ENCODE measurements around the gene ARHGAP24.
"Not testable (repeated sequence)": the region's sequence is repeated elsewhere in the genome, so short reads cannot be mapped to it uniquely, and the experiment has no call there.

The ARHGAP24 gene

DNA sequence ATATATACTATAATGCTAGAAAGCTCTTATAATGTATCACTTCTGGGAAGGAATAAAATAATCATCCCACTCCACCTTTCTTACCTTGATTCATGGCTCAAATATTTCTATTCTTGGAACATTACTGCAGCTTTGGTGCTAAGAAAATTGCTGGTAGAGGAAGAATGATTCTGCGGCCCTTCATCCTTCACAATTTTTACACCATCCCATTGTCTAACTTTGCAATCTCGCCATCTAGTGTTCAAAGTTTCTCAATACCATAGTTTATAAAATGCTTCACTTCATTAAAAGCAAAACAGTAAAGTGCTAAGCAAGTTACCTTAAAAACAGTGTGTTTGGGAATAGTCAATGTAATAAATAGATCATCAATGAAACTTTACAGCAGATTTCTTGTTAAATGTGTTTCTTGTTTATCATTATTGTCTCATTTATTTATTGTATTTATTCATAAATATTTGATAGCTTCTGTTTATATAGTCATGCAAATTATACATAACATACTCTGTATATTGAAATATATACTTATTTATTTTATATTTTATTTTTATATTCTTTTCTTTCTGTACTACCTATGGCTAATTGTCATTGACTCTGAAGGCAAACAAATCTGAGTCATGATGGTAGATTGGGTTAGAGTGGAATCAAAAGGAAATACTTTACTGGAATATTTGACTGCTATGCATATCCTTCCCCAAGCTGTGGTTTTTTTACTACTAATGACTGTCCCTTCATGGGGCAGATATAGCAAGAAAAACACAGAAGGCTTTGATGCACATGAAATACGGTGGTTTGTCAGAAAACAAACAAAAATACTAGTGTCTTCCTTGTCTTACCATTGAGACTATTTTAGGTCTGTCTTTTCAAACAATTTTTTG lies 494.2 kb downstream of the ARHGAP24 start:
- no peak for DNase-seq

DNA sequence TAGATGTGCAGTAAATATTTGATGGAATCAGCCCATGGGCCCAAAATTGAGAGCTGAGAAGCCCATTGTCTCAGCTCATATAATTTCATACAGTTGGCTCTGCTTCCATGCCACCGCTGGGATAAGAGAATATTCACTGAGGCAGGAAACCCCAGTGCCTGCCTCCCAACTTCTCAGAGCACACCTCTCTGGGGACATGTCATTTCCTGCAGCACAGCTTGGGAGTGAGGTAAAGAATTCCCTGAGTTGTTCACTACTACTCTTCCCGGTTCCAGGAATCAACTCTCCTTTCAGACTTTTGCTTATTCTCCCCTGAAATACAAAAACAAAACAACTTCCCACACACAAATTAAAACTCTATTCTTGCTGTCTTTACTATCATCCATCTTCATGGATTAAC lies 495.6 kb downstream of the ARHGAP24 start:
- no peak for DNase-seq

DNA sequence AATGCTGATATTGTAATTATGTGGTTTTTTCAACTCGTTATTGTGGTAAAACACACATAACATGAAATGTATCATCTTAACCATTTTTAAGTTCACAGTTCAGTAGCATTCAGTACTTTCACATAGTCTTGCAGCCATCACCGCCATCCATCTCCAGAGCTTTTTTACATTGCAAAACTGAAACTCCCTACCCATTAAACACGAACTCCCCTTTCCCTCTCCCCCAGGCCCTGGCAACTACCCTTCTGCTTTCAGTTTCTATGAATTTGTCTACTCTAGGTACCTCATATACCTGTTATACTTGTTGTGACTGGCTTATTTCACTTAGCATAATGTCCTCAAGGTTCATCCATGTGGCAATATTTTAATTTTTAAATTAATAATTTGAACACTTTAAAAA lies 504.3 kb downstream of the ARHGAP24 start:
- no peak for DNase-seq

DNA sequence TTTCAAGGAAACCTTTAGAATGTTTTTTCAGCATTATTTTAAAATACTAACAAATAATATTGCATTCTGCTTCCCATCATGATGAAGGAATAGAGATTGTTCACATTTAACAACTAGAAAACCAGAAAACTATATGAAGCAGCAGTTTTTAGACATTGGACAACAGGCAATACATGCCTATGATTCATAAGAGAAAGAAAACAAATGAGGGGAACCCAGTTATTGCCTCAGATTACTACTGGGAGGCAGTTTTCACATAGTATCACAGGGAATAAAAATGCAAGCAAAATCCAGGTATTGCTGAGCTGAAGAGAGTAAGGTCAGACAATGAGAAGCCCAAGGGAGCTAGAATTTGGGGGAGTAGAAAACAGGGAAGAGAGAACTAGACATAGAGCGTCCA lies 511.3 kb downstream of the ARHGAP24 start:
- DNase-seq: no peak

DNA sequence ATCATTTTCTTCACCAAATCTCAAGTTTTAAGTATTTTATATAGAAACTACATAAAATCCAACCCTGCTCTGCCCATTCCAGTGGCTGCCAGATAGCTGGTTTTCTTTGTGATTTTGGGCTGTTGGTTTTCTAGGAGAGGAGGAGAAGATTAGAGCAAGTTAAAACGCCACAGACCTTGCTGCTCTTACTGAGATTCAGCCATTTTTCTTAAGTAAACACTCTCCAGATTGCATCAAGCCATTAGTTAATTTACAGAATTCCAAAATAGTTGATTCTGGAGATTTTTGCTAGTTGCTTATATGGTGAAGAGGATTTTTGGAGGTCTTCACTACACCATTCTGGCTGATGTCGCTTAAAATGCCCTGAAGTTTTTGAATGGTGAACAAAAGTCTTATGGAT lies 518.7 kb downstream of the ARHGAP24 start:
- no peak for DNase-seq

DNA sequence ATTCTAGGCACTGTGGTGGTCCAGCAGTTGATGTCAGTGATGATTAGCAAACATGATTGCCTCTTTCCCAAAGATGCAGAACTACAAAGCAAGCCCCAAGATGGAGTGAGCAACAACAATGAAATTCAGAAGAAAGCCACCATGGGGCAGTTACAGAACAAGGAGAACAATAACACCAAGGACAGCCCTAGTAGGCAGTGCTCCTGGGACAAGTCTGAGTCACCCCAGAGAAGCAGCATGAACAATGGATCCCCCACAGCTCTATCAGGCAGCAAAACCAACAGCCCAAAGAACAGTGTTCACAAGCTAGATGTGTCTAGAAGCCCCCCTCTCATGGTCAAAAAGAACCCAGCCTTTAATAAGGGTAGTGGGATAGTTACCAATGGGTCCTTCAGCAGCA lies 519.6 kb downstream of the ARHGAP24 start:
- no peak for DNase-seq

DNA sequence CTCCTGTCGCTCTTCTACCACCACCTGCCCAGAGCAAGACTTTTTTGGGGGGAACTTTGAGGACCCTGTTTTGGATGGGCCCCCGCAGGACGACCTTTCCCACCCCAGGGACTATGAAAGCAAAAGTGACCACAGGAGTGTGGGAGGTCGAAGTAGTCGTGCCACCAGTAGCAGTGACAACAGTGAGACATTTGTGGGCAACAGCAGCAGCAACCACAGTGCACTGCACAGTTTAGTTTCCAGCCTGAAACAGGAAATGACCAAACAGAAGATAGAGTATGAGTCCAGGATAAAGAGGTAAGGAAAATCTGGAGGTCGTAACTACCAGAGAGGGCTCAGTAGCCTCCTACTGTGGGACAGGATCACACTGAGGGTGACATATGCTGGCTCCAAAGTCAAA lies 520.4 kb downstream of the ARHGAP24 start:
- no peak for DNase-seq

DNA sequence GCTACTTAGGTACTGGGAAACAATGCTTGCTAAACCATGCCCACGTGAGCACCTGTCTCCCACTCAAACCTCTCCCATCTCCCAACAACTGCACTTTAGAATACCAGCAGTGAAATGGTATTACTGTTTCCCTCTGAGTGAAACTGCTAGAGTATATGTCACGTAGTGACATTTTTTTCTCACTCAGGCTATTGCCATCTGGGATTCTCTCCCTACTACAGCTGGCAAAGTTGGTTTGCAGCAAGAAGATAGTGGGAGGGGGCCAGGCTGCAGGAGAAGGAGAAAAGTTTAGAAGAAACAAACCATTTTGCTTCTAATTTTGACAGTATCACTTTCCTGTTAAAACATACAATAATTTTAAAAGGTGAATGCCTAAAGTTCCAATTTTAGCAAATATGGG lies 526.6 kb downstream of the ARHGAP24 start:
- DNase-seq: no peak

DNA sequence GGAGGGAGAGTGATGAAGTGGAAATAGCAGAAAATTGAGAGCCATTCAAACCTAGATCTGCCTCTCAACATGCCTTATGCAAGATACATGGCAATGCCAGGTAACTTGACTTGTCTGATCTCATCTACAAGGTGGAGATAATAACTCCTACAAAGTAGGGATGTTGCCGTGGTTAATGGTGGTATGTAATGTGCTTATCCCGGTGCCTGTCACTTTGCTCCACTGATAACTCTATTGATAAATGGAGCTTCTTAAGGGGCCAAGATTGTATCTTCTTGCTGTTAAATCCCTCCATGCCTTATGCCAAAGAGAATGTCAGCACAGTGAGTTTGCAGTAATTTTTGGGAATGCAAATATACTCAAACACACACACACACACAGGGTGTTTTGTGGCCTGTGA lies 529.1 kb downstream of the ARHGAP24 start:
- DNase-seq: no peak

DNA sequence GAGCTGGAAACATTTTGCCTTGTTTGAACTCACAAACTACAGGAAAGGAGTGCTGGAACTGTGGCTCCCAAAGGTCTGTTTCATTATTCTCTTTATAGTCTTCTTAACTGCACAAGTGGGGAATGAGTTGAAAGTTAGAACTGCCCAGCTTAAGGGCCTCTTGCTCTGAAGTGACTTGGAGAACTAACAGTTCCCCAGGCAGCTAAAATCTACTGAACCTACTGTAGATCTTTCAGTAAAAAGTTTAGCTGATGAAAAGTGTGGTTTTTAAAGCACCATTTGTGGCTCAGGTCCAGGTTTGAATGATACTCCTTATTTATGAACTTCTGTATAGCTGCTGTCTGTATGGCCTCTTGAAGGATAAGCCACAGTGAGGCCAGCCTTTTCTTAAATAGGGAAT lies 531.1 kb downstream of the ARHGAP24 start:
- DNase-seq: no peak

DNA sequence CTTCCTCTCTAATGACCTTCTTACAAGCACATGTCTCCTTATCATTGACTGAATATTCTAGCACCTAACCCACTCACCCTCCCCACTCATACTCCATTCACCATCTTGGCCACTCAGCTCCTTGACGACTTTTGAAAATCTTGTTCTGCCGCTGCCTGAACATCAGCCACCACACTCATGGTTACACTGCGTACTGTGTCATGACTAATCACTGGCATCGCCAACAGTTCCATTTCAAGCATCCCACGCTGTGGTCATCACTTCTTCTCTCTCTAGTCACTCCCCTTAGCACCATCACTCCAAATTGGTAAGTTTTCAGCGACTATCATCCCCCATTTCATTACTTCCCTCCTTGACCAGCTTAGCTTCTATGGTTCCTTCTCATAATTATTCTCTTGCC lies 532.1 kb downstream of the ARHGAP24 start:
- DNase-seq: no peak

DNA sequence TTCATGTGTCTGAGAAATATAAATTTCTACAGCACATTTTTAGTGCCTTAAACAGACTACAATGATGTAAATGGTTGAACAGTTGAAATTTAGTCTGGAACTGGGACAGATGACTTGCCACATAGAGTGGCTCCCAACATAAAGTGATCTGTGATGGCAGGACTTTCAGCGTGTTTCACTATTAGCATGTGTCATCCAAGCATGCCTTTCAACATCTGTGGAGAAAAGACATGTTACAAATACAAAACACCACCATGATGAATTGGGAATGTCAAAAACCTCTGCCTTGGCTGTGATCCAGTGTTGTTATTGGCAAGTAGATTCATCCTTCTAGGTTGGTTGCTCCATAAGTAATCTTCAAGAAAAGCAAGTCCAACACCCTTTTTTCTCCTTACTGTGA lies 536.2 kb downstream of the ARHGAP24 start:
- no peak for DNase-seq

DNA sequence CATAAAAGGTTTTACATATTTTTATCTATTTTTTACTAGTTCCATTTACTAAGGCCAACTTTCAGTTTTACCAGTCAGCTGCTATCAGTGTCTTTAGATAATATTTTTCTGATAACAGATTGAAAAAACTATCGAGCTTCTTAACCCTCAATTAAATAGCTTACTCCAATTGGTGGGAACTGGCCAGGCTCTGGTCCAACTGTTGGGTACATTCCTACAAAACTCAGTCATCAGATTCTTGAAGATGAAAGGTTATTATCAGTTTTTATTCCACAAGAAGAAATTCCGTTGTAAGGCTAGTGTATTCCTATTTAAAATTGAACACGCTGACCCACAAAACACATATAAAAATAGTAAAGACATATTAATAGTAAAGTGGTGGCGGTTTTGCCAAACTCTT lies 538.7 kb downstream of the ARHGAP24 start:
- no peak for DNase-seq

DNA sequence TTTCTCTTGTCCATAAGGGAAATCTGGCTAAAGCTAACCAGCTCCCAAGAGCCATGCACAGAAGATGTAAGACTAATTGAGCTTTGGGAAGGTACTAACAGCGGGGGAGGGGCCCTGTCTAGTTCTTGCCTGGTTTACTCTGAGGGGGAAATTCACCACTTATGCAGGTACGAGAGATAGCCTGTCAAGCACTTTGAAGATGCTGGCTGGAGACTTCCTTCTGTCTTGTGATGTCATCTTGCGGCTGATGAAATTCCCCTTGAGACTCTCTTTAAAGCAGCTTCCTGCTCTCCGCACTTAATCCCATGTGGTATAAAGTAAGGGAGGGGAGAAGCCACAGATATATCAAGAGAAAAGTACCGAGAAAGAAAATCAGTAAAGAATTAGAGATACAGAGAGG lies 539.6 kb downstream of the ARHGAP24 start:
- no peak for DNase-seq

DNA sequence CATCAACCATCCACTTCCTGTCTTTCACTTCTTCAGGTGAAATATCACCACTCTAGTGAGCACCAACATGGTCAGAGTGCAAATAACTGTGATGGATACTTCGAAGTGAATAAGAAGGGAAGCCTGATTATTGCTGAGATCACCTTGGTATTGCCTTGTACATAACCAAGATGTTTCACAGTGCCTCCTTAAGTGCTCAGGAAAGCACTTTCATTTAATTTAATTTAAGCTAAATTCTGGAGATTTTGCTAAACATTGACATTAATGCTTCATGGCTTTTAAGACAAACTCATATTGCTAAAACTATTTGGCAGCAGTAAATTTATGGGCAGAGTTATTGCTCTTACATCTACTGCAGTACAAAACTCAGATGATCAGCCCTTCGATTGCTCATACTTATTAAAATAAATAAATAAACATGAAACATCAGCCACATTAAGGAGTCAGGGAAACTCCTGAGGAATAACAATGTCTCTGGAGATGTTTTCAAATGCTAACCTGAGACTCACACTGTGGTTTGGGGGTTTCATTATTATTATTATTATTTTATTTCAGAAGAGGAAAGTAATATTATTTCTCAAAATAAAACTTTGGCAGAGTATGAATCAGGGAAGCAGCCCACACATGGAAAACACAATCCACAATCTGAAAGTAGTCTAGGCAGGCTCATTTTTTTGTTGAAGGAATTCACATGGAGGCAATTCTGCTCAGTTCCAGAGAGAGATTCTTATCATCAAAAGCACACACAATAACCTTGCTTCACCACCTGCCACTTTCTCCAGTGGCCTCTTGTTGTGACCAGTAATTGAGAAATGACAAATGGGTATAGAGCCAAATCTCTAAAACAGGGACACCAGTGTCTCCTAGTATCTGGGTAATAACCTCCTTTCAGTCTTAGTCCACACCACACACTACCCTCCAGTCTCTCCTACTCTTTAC lies 540.7 kb downstream of the ARHGAP24 start:
- no peak for DNase-seq

DNA sequence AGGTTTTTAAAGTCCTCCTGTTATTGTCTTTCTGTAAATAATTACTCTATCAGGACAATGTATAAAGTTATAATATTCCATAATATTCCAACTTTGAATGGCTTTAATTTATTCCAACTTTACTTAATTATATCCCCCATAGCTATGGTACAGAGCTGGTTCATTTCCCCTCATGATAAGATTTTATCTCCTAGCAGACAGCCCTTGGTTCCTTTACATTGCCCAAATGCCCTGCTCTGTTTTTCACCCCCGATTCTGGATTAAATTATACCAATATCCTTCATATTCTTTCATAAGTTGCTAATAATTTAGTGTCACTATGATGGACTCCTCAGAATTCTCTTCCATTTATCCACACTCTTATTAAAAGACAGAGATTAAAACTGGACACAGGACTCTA lies 544.4 kb downstream of the ARHGAP24 start:
- no peak for DNase-seq

DNA sequence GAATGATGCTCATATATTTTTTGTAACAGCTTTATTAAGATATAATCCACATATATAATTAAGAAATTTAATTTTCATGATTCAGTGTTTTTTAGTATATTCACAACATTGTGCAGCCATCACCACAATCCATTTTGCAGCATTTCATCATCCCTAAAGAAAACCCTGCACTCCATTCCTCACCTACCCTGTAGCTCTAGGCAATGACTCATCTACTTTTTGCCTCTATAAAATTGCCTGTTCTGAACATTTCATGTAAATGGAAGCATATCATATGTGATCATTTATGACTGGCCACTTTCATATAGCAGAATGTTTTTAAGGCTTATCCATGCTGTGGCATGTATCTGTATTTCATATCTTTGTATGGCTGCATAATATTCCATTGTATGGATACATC lies 545.0 kb downstream of the ARHGAP24 start:
- DNase-seq: no peak

DNA sequence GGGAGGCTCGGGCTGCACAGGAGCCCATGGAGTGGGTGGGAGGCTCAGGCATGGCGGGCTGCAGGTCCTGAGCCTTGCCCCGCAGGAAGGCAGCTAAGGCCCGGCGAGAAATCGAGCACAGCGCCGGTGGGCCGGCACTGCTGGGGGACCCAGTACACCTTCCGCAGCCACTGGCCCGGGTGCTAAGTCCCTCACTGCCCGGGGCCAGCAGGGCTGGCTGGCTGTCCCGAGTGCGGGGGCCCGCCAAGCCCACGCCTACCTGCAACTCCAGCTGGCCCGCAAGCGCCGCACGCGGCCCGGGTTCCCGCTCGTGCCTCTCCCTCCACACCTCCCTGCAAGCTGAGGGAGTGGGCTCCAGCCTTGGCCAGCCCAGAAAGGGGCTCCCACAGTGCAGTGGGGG lies 546.7 kb downstream of the ARHGAP24 start:
- not testable (repeated sequence) for DNase-seq

DNA sequence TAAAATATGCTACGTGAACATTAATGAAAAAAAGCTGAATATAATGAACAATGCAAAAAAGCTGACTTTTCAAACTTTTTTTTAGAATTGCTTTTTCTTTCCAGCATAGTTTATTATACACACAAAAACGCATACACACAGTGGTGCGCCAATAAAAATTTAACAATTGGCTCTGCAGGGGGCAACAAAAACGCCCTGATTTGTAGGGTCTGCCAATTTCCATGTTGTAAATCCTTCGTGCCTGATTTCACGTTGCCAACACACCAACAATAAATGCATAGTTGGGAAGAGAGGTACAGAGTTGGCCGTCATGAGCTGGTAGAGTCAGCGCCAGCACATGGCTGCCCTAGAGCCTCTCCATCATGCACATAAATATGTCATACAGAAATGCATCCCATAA lies 551.8 kb downstream of the ARHGAP24 start:
- no peak for DNase-seq

DNA sequence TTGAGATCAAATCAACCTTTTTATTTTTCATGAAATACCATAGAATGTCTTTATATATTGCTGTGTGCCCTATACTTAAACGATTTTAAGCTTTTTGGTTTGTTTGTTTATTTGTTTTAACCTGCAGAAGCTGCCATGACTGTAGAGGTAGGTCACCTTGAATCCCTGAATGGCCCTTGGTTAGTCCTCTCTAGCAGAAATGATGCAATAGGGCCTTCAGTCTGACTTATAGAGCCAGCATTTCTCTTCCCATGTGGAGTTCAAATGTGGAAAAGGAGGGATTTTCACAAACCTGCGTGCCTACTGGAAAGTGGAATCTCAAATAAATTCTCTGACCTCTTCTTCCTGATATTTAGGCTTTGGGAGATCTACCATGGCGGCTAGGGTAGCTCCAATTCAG lies 557.0 kb downstream of the ARHGAP24 start:
- no peak for DNase-seq

DNA sequence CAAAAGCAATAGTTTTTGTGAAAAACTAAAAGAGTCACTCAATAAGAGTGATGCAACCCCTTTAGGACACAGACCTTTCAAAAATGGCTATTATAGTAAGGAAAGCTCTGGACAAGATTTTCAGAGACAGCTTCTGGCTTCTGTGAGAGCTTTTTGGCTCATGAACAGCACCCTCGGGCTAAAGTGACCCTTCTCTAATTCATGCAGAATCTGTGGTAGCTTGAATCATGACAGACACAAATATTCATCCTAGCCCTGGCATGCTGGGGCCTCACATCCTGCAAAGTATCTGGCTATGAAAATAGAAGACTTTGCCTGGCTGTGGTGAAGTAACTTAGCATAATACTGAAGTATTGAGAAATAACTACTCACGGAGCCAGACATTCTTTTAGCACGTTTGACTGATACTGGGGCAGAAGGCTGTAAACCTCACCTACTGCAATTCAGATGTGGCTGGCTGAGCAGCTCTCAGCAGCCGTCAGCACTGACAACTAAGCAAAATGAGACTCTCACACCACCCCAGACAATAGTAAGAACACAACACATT lies 557.6 kb downstream of the ARHGAP24 start:
- DNase-seq: no peak

DNA sequence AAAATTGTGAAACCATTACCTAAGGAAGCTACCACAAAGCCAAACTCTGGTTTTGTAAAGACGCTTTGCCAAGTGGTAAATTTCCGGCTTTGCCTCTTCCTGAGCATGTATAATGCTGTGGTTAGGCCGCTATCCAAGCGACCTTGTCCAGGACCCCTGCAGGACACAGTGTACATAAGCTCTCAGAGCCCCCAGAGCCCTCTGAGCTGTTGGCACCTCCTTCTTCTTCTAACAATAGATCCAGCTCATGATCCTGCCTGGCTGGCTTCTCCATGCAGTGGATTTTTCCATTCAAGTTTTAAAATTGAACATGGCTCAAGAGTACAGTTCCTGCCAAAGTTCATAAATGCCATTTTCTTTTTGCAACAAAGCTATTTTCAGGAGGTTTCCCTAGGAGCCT lies 558.2 kb downstream of the ARHGAP24 start:
- no peak for DNase-seq

DNA sequence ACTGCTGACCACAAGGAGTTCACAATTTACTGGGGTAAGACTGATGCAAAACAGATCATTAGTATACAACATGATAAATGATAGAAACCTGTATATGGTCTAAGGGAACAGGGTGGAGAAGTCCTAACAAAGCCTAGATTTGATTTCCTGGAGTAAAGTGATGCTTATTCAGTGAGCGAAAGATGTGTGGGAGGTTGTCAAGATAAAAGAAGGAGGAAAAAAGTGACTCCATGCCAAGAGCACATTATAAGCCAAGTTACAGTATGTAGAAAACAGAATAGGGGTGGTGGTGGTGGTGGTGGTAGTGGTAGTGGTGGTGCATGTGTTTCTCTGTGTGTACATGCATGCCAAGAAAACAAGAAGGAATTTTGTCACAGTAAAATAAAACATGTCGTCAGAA lies 559.7 kb downstream of the ARHGAP24 start:
- DNase-seq: no peak

DNA sequence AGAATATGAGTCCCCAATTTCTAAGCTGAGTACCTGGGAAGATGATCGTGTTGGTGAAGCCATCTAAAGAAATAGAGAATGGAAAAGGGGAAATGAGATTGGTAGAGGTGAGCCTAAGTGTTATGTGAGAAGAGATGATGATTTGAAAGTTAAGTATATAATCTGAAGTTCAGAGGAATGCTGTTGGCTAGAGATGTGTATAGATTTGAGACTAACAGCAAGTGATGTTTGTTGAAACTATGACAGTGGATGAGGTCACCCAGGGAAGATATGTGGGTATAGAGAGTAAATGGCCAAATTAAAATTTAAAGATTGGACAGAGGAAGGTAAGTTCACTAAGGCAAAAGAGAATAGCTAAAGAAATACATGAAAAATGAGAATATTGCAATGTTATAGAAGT lies 560.7 kb downstream of the ARHGAP24 start:
- no peak for DNase-seq
